ENCODE results near the gene TMEM38B. TPM values are rescaled to one million over a fixed set of nuclear protein-coding genes. Genes with fewer than 3 reads are reported as not detected.

TMEM38B gene
- total RNA-seq, 1 donor from 2014 or later = 21.1 TPM

DNA sequence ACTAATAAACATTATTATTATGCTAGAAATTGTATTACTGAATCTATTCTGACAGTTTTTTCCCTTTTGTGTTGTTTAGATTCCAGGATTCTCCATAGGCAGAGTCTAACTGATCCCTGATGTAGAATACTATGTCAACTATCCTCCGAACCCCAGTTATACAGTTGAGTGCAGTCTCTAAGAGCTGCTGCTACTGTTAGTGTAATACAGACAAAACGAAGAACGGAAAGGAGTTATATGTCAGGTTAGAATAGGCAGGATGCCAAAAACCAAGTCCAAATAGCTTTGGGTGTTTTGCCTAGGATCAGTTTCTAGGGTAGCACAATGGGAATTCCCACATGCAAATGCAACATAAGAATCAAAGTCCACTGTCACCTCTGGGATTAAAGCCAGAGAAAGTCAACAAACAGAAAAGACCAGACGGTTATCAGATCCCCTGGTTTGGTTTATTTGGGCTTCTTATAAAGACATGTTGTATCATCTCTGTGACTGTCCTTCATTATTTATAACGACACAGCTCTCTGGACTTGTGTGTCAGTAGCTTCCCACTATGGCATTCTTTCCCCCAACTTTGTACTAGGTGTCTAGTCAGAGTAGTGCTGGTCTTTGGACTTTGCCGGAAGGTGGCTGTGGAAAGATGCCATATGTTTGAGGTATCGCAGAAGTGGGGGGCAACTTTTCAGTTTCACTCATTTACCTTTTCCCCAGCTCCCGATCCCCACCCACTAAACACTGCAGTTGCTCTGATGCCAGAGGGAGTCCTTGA, 14.9 kb upstream of the TMEM38B start:
- H3K4me2 ChIP-seq = no peak overlapping the region
- Mint-ChIP-seq H3K27me3 (ENCODE audit: insufficient read depth, low read depth) (peaks cover 3% of the 10 kb centered on the region), H3K27ac (no peak overlapping the region), H3K36me3 (peaks cover 2% of the 10 kb centered on the region), H3K4me1 (peaks cover 42% of the 10 kb centered on the region), H3K9me3 (peaks cover 9% of the 10 kb centered on the region), H3K4me3 (no peak overlapping the region)
- no peaks in the 10 kb centered on the region for H3K36me3 ChIP-seq
- H3K4me1 ChIP-seq = peaks cover 36% of the 10 kb centered on the region
- no peaks in the 10 kb centered on the region for H3K9me3 ChIP-seq (ENCODE audit: low read depth)
- no peak overlapping the region for H3K27ac ChIP-seq
- H3K9ac ChIP-seq = no peak overlapping the region
- H3K27me3 ChIP-seq = peaks cover 67% of the 10 kb centered on the region
- DNase-seq (ENCODE audit: low spot score) = no peak
- H3K4me3 ChIP-seq = no peak overlapping the region
- TF ChIP-seq, protein P1, sequence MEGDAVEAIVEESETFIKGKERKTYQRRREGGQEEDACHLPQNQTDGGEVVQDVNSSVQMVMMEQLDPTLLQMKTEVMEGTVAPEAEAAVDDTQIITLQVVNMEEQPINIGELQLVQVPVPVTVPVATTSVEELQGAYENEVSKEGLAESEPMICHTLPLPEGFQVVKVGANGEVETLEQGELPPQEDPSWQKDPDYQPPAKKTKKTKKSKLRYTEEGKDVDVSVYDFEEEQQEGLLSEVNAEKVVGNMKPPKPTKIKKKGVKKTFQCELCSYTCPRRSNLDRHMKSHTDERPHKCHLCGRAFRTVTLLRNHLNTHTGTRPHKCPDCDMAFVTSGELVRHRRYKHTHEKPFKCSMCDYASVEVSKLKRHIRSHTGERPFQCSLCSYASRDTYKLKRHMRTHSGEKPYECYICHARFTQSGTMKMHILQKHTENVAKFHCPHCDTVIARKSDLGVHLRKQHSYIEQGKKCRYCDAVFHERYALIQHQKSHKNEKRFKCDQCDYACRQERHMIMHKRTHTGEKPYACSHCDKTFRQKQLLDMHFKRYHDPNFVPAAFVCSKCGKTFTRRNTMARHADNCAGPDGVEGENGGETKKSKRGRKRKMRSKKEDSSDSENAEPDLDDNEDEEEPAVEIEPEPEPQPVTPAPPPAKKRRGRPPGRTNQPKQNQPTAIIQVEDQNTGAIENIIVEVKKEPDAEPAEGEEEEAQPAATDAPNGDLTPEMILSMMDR (IDR thresholded peaks at IDR 0.05) = no peak
- TF ChIP-seq EZH2 (IDR thresholded peaks at IDR 0.05) (no peak), EZH2phosphoT487 (IDR thresholded peaks at IDR 0.05) (no peak)
- H3K79me2 ChIP-seq (ENCODE audit: low read depth) = no peaks in the 10 kb centered on the region
- H4K20me1 ChIP-seq (ENCODE audit: low read depth) = peaks cover 7% of the 10 kb centered on the region
- peaks cover 36% of the 10 kb centered on the region for H3F3A ChIP-seq (ENCODE audit: low read depth)
- no peak overlapping the region for H2AFZ ChIP-seq (replicated peaks)

DNA sequence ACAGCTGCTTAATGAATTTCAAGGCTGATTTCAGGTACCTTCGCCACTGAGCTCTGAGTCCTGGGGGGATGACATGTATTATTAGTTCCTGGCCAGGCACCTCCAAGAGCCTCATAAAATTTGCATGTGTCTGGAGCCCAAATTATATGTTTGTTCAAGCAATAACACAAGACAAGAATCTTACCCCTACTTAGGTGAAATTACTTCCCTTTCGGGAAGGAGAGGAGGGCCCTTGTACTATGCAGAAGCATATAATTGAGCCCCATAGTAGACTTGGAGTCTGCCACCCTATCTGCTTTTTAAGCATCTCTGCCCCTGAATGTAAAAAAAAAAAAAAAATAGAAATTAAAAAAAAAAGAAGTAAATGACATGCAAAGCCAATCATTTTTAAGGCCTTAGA, 13.0 kb upstream of the TMEM38B start:
- peaks cover 2% of the 10 kb centered on the region for H3K36me3 Mint-ChIP-seq
- no peak overlapping the region for H3K27ac ChIP-seq
- peaks cover 23% of the 10 kb centered on the region for H3K4me1 ChIP-seq
- no peak overlapping the region for H3K4me3 ChIP-seq
- peaks cover 32% of the 10 kb centered on the region for H3K4me1 Mint-ChIP-seq
- H3K27me3 ChIP-seq = peaks cover 50% of the 10 kb centered on the region
- H2AFZ ChIP-seq (replicated peaks) = no peak overlapping the region
- H3K79me2 ChIP-seq (ENCODE audit: low read depth) = no peaks in the 10 kb centered on the region
- H3F3A ChIP-seq (ENCODE audit: low read depth) = peaks cover 23% of the 10 kb centered on the region
- no peak overlapping the region for H3K27ac Mint-ChIP-seq
- H3K36me3 ChIP-seq = no peaks in the 10 kb centered on the region
- H3K27me3 Mint-ChIP-seq (ENCODE audit: insufficient read depth, low read depth) = no peaks in the 10 kb centered on the region
- TF ChIP-seq, protein P1 (IDR thresholded peaks at IDR 0.05) = no peak
- no peak for TF ChIP-seq EZH2phosphoT487 (IDR thresholded peaks at IDR 0.05)
- no peak for TF ChIP-seq EZH2 (IDR thresholded peaks at IDR 0.05)
- H3K9me3 ChIP-seq (ENCODE audit: low read depth) = no peaks in the 10 kb centered on the region
- no peak overlapping the region for H3K9ac ChIP-seq
- peaks cover 9% of the 10 kb centered on the region for H3K9me3 Mint-ChIP-seq
- H3K4me3 Mint-ChIP-seq = no peak overlapping the region
- no peak for DNase-seq (ENCODE audit: low spot score)
- no peak overlapping the region for H3K4me2 ChIP-seq
- peaks cover 7% of the 10 kb centered on the region for H4K20me1 ChIP-seq (ENCODE audit: low read depth)

DNA sequence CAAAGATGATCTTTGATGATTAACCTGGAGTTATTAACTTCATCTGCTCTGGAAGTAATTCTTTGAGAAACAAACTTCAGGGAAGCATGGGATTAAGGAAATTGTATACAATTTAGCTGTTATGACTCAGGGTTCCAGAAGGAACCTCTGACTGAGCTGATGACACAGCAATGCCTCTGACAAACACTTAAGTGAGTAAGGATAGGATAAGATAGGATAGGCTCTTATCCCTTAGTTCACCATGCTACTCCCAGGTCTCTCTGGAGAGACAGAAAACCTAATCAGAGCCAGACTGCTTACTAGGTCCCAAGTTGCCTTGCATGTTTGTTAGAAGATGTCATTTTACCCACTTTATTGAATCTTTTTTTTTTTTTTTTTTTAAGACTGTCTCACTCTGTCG, 12.6 kb upstream of the TMEM38B start:
- H3K4me1 ChIP-seq = peaks cover 22% of the 10 kb centered on the region
- H3F3A ChIP-seq (ENCODE audit: low read depth) = peaks cover 19% of the 10 kb centered on the region
- H3K9me3 ChIP-seq (ENCODE audit: low read depth) = no peaks in the 10 kb centered on the region
- H3K27ac Mint-ChIP-seq = no peak overlapping the region
- no peak overlapping the region for H3K4me3 ChIP-seq
- H3K36me3 Mint-ChIP-seq = peaks cover 2% of the 10 kb centered on the region
- no peak overlapping the region for H3K9ac ChIP-seq
- peaks cover 50% of the 10 kb centered on the region for H3K27me3 ChIP-seq
- TF ChIP-seq EZH2phosphoT487 (IDR thresholded peaks at IDR 0.05) (no peak), EZH2 (IDR thresholded peaks at IDR 0.05) (no peak)
- TF ChIP-seq, protein P1 (IDR thresholded peaks at IDR 0.05) = no peak
- H3K4me3 Mint-ChIP-seq = no peak overlapping the region
- no peaks in the 10 kb centered on the region for H3K27me3 Mint-ChIP-seq (ENCODE audit: insufficient read depth, low read depth)
- peaks cover 7% of the 10 kb centered on the region for H4K20me1 ChIP-seq (ENCODE audit: low read depth)
- peaks cover 28% of the 10 kb centered on the region for H3K4me1 Mint-ChIP-seq
- H3K27ac ChIP-seq = no peak overlapping the region
- no peak overlapping the region for H3K4me2 ChIP-seq
- H3K9me3 Mint-ChIP-seq = peaks cover 9% of the 10 kb centered on the region
- no peak overlapping the region for H2AFZ ChIP-seq (replicated peaks)
- no peaks in the 10 kb centered on the region for H3K79me2 ChIP-seq (ENCODE audit: low read depth)
- no peaks in the 10 kb centered on the region for H3K36me3 ChIP-seq
- no peak for DNase-seq (ENCODE audit: low spot score)
